Parathyroid adenoma (tissue), 2 donors: ENCODE data around the gene ATP6V0E2.

Experiments
- H2AFZ ChIP-seq: fragments of 300-600 bp; sonication (generic); one replicate; pipeline ENCODE4 v1.7.0; 2017; ENCODE audit warnings: antibody characterized with exemption, mild to moderate bottlenecking
- H3K27ac ChIP-seq: fragments of 300-600 bp; sonication (generic); one replicate; pipeline ENCODE4 v1.7.0; 2017
- H3K27me3 ChIP-seq: fragments of 300-600 bp; sonication (generic); one replicate; pipeline ENCODE4 v1.7.0; 2017; ENCODE audit warnings: low read length; ENCODE audit not compliant: control insufficient read depth, insufficient read depth
- H3K36me3 ChIP-seq: fragments of 300-600 bp; sonication (generic); one replicate; pipeline ENCODE4 v1.7.0; 2017; ENCODE audit warnings: low read length; ENCODE audit not compliant: control insufficient read depth, insufficient read depth
- H3K4me1 ChIP-seq: fragments of 300-600 bp; sonication (generic); one replicate; pipeline ENCODE4 v1.7.0; 2017; ENCODE audit warnings: control low read depth
- H3K4me2 ChIP-seq: fragments of 300-600 bp; sonication (generic); one replicate; pipeline ENCODE4 v1.7.0; 2017; ENCODE audit warnings: low read length
- H3K4me3 ChIP-seq: fragments of 300-600 bp; sonication (generic); one replicate; pipeline ENCODE4 v1.7.0; 2017; ENCODE audit warnings: low read depth, low read length
- H3K79me2 ChIP-seq: fragments of 300-600 bp; sonication (generic); one replicate; pipeline ENCODE4 v1.7.0; 2017; ENCODE audit warnings: control low read depth
- H3K9ac ChIP-seq: fragments of 300-600 bp; sonication (generic); one replicate; pipeline ENCODE4 v1.7.0; 2017; ENCODE audit warnings: mild to moderate bottlenecking
- H3K9me3 ChIP-seq: fragments of 300-600 bp; sonication (generic); one replicate; pipeline ENCODE4 v1.7.0; 2017; ENCODE audit warnings: low read length; ENCODE audit not compliant: control insufficient read depth
- CTCF ChIP-seq: fragments of 300-600 bp; sonication (generic); IDR thresholded peaks from one replicate; pipeline ENCODE4 v1.7.0; 2017; ENCODE audit warnings: antibody characterized with exemption, mild to moderate bottlenecking
- donor health status: primary hyperparathyroidism.

ATP6V0E2 gene

GRCh38 chr7:149838992-149839408, 34.8 kb upstream of the ATP6V0E2 start:
- Histone ChIP-seq H3K27me3 (no peaks in the 10 kb centered on the region), H3K4me3 (peak overlapping the region; percentile 90), H3K36me3 (no peaks in the 10 kb centered on the region), H3K79me2 (peaks cover 3% of the 10 kb centered on the region), H2AFZ (peak overlapping the region; percentile 85), H3K9me3 (no peaks in the 10 kb centered on the region), H3K9ac (peak overlapping the region; percentile 24), H3K4me2 (peak overlapping the region; percentile 84), H3K27ac (peak overlapping the region; percentile 81), H3K4me1 (peaks cover 15% of the 10 kb centered on the region)
- TF ChIP-seq CTCF: no peak

- Histone ChIP-seq H3K27ac (no peak overlapping the region), H3K4me3 (no peak overlapping the region), H3K9me3 (no peaks in the 10 kb centered on the region), H3K4me1 (peaks cover 15% of the 10 kb centered on the region), H3K27me3 (no peaks in the 10 kb centered on the region), H2AFZ (no peak overlapping the region), H3K9ac (no peak overlapping the region), H3K4me2 (no peak overlapping the region), H3K79me2 (peaks cover 3% of the 10 kb centered on the region), H3K36me3 (no peaks in the 10 kb centered on the region)
- TF ChIP-seq CTCF: no peak
These were observed 33.8 kb upstream of the ATP6V0E2 start for GRCh38 chr7:149839933-149840332.

- no peak for TF ChIP-seq CTCF
- Histone ChIP-seq H3K9me3 (no peaks in the 10 kb centered on the region), H3K27me3 (no peaks in the 10 kb centered on the region)
These were observed 30.2 kb upstream of the ATP6V0E2 start for GRCh38 chr7:149843566-149843965.

GRCh38 chr7:149844445-149844844, 29.3 kb upstream of the ATP6V0E2 start:
- H3K4me3 ChIP-seq: no peak overlapping the region
- no peak for TF ChIP-seq CTCF
- H3K36me3 ChIP-seq: no peaks in the 10 kb centered on the region
- no peak overlapping the region for H2AFZ ChIP-seq
- H3K79me2 ChIP-seq: peaks cover 4% of the 10 kb centered on the region
- H3K4me1 ChIP-seq: peaks cover 5% of the 10 kb centered on the region
- H3K27ac ChIP-seq: no peak overlapping the region
- no peaks in the 10 kb centered on the region for H3K27me3 ChIP-seq
- H3K4me2 ChIP-seq: no peak overlapping the region
- no peaks in the 10 kb centered on the region for H3K9me3 ChIP-seq
- no peak overlapping the region for H3K9ac ChIP-seq

More at GRCh38 chr7:149843566-149843965, 30.2 kb upstream of the ATP6V0E2 start:
- Histone ChIP-seq H3K4me1 (peaks cover 12% of the 10 kb centered on the region), H3K4me3 (no peak overlapping the region), H3K4me2 (no peak overlapping the region), H2AFZ (no peak overlapping the region), H3K79me2 (peaks cover 7% of the 10 kb centered on the region), H3K36me3 (no peaks in the 10 kb centered on the region), H3K27ac (no peak overlapping the region), H3K9ac (no peak overlapping the region)

GRCh38 chr7:149845257-149845980, 28.4 kb upstream of the ATP6V0E2 start:
- Histone ChIP-seq H3K4me2 (no peak overlapping the region), H3K36me3 (no peaks in the 10 kb centered on the region), H3K27ac (no peak overlapping the region), H3K27me3 (no peaks in the 10 kb centered on the region), H3K9me3 (no peaks in the 10 kb centered on the region), H3K9ac (no peak overlapping the region), H3K4me3 (no peak overlapping the region), H2AFZ (no peak overlapping the region), H3K4me1 (peaks cover 5% of the 10 kb centered on the region), H3K79me2 (peaks cover 4% of the 10 kb centered on the region)
- TF ChIP-seq CTCF: no peak
